ENCODE results near the gene SESN2. TPM values are rescaled to one million over a fixed set of nuclear protein-coding genes. Genes with fewer than 3 reads are reported as not detected.
"Not testable (repeated sequence)": the region's sequence is repeated elsewhere in the genome, so short reads cannot be mapped to it uniquely, and the experiment has no call there.

SESN2 gene
- total RNA-seq, 1 donor = 13.4 TPM

GRCh38 chr1:28326515-28326914 is 67.2 kb downstream of the SESN2 start:
- no peak for DNase-seq (ENCODE audit: low read depth)
- H3K4me3 ChIP-seq (ENCODE audit: low read depth, low read length) = no peak overlapping the region
- TF ChIP-seq, protein P1, sequence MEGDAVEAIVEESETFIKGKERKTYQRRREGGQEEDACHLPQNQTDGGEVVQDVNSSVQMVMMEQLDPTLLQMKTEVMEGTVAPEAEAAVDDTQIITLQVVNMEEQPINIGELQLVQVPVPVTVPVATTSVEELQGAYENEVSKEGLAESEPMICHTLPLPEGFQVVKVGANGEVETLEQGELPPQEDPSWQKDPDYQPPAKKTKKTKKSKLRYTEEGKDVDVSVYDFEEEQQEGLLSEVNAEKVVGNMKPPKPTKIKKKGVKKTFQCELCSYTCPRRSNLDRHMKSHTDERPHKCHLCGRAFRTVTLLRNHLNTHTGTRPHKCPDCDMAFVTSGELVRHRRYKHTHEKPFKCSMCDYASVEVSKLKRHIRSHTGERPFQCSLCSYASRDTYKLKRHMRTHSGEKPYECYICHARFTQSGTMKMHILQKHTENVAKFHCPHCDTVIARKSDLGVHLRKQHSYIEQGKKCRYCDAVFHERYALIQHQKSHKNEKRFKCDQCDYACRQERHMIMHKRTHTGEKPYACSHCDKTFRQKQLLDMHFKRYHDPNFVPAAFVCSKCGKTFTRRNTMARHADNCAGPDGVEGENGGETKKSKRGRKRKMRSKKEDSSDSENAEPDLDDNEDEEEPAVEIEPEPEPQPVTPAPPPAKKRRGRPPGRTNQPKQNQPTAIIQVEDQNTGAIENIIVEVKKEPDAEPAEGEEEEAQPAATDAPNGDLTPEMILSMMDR (IDR thresholded peaks at IDR 0.05; ENCODE audit: insufficient read depth, low read depth, low read length) = no peak

GRCh38 chr1:28326984-28327383 is 67.7 kb downstream of the SESN2 start:
- TF ChIP-seq, protein P1 (IDR thresholded peaks at IDR 0.05; ENCODE audit: insufficient read depth, low read depth, low read length) = no peak
- no peak for DNase-seq (ENCODE audit: low read depth)

DNA sequence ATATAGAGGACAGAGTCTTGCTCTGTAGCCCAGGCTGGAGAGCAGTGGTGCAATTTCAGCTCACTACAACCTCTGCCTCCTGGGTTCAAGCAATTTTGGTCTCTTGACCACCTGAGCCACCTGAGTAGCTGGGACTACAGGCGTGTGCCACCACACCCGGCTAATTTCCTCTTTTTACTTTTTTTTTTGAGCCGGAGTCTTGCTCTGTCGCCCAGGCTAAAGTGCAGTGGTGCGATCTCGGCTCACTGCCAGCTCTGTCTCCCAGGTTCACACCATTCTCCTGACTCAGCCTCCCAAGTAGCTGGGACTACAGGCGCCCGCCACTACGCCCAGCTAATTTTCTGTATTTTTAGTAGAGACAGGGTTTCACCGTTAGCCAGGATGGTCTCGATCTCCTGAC is 68.1 kb downstream of the SESN2 start:
- not testable (repeated sequence) for H3K4me3 ChIP-seq (ENCODE audit: low read depth, low read length); DNase-seq (ENCODE audit: low read depth)

More at GRCh38 chr1:28326984-28327383, 67.7 kb downstream of the SESN2 start:
- H3K4me3 ChIP-seq (ENCODE audit: low read depth, low read length) = no peak overlapping the region

- peak overlapping the region; percentile 84 for H3K4me3 ChIP-seq (ENCODE audit: low read depth, low read length)
- DNase-seq (ENCODE audit: low read depth) = no peak
- TF ChIP-seq, protein P1 (IDR thresholded peaks at IDR 0.05; ENCODE audit: insufficient read depth, low read depth, low read length) = no peak
Observed at GRCh38 chr1:28328228-28328648, 68.9 kb downstream of the SESN2 start.

- peak; percentile 27 for DNase-seq (ENCODE audit: low read depth)
- TF ChIP-seq, protein P1 (IDR thresholded peaks at IDR 0.05; ENCODE audit: insufficient read depth, low read depth, low read length) = peak; percentile 7
- peak overlapping the region; percentile 84 for H3K4me3 ChIP-seq (ENCODE audit: low read depth, low read length)
Observed at GRCh38 chr1:28329395-28330153, 70.3 kb downstream of the SESN2 start.

Other genes starting within 250 kb of the SESN2 start
- gene EYA3, start 170.9 kb upstream of the SESN2 start, total RNA-seq = 13.9 and 26.3 TPM in 2 replicates
- gene PTAFR, start 82.8 kb upstream of the SESN2 start, total RNA-seq = under 0.01 TPM in 2 replicates
- gene DNAJC8, start 26.5 kb upstream of the SESN2 start, total RNA-seq = 68.0 and 81.6 TPM in 2 replicates
- gene ATP5IF1, start 23.4 kb upstream of the SESN2 start, total RNA-seq = 89.4 and 101 TPM in 2 replicates
- 14.5 and 20.3 TPM in 2 replicates for gene MED18, start 69.5 kb downstream of the SESN2 start, total RNA-seq
- 11.6 and 12.1 TPM in 2 replicates for gene PHACTR4, start 110.2 kb downstream of the SESN2 start, total RNA-seq
- 28.0 and 41.9 TPM in 2 replicates for gene RCC1, start 246.5 kb downstream of the SESN2 start, total RNA-seq

All from fibroblast of villous mesenchyme (primary cell).